CD4-positive, alpha-beta T cell treated with Interleukin-21 for 1 hour (primary cell): ENCODE measurements around the gene KCNIP4.

Experiments
- DNase-seq: peaks from one replicate; pipeline ENCODE4 v3.0.0-alpha.2; 2020

The KCNIP4 gene

GRCh38 chr4:21835712-21836111 lies 112.9 kb downstream of the KCNIP4 start:
- DNase-seq: no peak

- DNase-seq: no peak
These were observed 118.3 kb downstream of the KCNIP4 start for GRCh38 chr4:21830272-21830671.

- DNase-seq: no peak
These were observed 121.0 kb downstream of the KCNIP4 start for GRCh38 chr4:21827575-21827974.

GRCh38 chr4:21826071-21826470 lies 122.5 kb downstream of the KCNIP4 start:
- no peak for DNase-seq

- no peak for DNase-seq
These were observed 129.5 kb downstream of the KCNIP4 start for GRCh38 chr4:21819086-21819485.

GRCh38 chr4:21815651-21816377 lies 132.8 kb downstream of the KCNIP4 start:
- DNase-seq: no peak

- no peak for DNase-seq
These were observed 137.0 kb downstream of the KCNIP4 start for GRCh38 chr4:21811565-21811964.

- no peak for DNase-seq
These were observed 141.6 kb downstream of the KCNIP4 start for GRCh38 chr4:21806991-21807390.

- no peak for DNase-seq
These were observed 146.2 kb downstream of the KCNIP4 start for GRCh38 chr4:21802406-21802805.

GRCh38 chr4:21801661-21802385 lies 146.7 kb downstream of the KCNIP4 start:
- DNase-seq: no peak

GRCh38 chr4:21795091-21795490 lies 153.5 kb downstream of the KCNIP4 start:
- peak; percentile 18 for DNase-seq

GRCh38 chr4:21792736-21793135 lies 155.8 kb downstream of the KCNIP4 start:
- no peak for DNase-seq

GRCh38 chr4:21790438-21791029 lies 158.0 kb downstream of the KCNIP4 start:
- DNase-seq: no peak

- no peak for DNase-seq
These were observed 168.4 kb downstream of the KCNIP4 start for GRCh38 chr4:21780148-21780547.

- DNase-seq: no peak
These were observed 169.9 kb downstream of the KCNIP4 start for GRCh38 chr4:21778702-21779101.

- DNase-seq: no peak
These were observed 172.9 kb downstream of the KCNIP4 start for GRCh38 chr4:21775703-21776102.

GRCh38 chr4:21769404-21770147 lies 179.0 kb downstream of the KCNIP4 start:
- no peak for DNase-seq

- DNase-seq: peak; percentile 13
These were observed 179.9 kb downstream of the KCNIP4 start for GRCh38 chr4:21768349-21769310.

- peak; percentile 23 for DNase-seq
These were observed 182.7 kb downstream of the KCNIP4 start for GRCh38 chr4:21765810-21766407.

- no peak for DNase-seq
These were observed 184.7 kb downstream of the KCNIP4 start for GRCh38 chr4:21763855-21764254.

- no peak for DNase-seq
These were observed 191.3 kb downstream of the KCNIP4 start for GRCh38 chr4:21757248-21757647.
